NCI-H2196 (cell line): ENCODE data around the gene VPS50.
A peak's percentile ranks its signal among the peaks of the same experiment; 100 is the strongest.
"Not testable (repeated sequence)": the region's sequence is repeated elsewhere in the genome, so short reads cannot be mapped to it uniquely, and the experiment has no call there.

Source experiments
- DNase-seq: peaks from one replicate; lab custom pipeline; 2025; ENCODE audit not compliant: unreplicated experiment; lab: John Stamatoyannopoulos, UW

The VPS50 gene

GRCh38 chr7:93326291-93326690 lies 94.1 kb downstream of the VPS50 start:
- not testable (repeated sequence) for DNase-seq

GRCh38 chr7:93327006-93327633 lies 95.0 kb downstream of the VPS50 start:
- DNase-seq, result no peak

- no peak for DNase-seq
Measured at GRCh38 chr7:93331706-93332105, 99.5 kb downstream of the VPS50 start.

GRCh38 chr7:93332172-93332571 lies 100.0 kb downstream of the VPS50 start:
- DNase-seq, result no peak

- DNase-seq, result no peak
Measured at GRCh38 chr7:93337052-93337451, 104.9 kb downstream of the VPS50 start.

- DNase-seq, result not testable (repeated sequence)
Measured at GRCh38 chr7:93342178-93342577, 110.0 kb downstream of the VPS50 start.

GRCh38 chr7:93350338-93350737 lies 118.2 kb downstream of the VPS50 start:
- no peak for DNase-seq

- no peak for DNase-seq
Measured at GRCh38 chr7:93352881-93353280, 120.7 kb downstream of the VPS50 start.

- DNase-seq, result no peak
Measured at GRCh38 chr7:93354815-93355214, 122.6 kb downstream of the VPS50 start.

GRCh38 chr7:93359520-93360198 lies 127.5 kb downstream of the VPS50 start:
- peak; percentile 9 for DNase-seq

GRCh38 chr7:93361853-93362252 lies 129.7 kb downstream of the VPS50 start:
- DNase-seq, result no peak

GRCh38 chr7:93364806-93365205 lies 132.6 kb downstream of the VPS50 start:
- no peak for DNase-seq

- DNase-seq, result no peak
Measured at GRCh38 chr7:93365341-93365740, 133.2 kb downstream of the VPS50 start.

- no peak for DNase-seq
Measured at GRCh38 chr7:93366816-93367215, 134.7 kb downstream of the VPS50 start.

- no peak for DNase-seq
Measured at GRCh38 chr7:93367254-93367653, 135.1 kb downstream of the VPS50 start.

GRCh38 chr7:93370937-93371336 lies 138.8 kb downstream of the VPS50 start:
- not testable (repeated sequence) for DNase-seq

- no peak for DNase-seq
Measured at GRCh38 chr7:93373537-93373936, 141.4 kb downstream of the VPS50 start.

- no peak for DNase-seq
Measured at GRCh38 chr7:93374345-93374940, 142.3 kb downstream of the VPS50 start.

GRCh38 chr7:93375603-93376002 lies 143.4 kb downstream of the VPS50 start:
- DNase-seq, result no peak

GRCh38 chr7:93378131-93378760 lies 146.1 kb downstream of the VPS50 start:
- no peak for DNase-seq

GRCh38 chr7:93382362-93382761 lies 150.2 kb downstream of the VPS50 start:
- no peak for DNase-seq

- no peak for DNase-seq
Measured at GRCh38 chr7:93390660-93391059, 158.5 kb downstream of the VPS50 start.
